Measurements from ENCODE around the gene ATRNL1. TPM values are rescaled to one million over a fixed set of nuclear protein-coding genes. Genes with fewer than 3 reads are reported as not detected.

ATRNL1 gene
- total and polyA plus RNA-seq, 10 donors, result 0.29 to 6.3 (median 2.2) TPM

GRCh38 chr10:115638246-115638645, 545.1 kb downstream of the ATRNL1 start:
- intact Hi-C loops (cut with DNase I; ENCODE audit: low total_unique reads), result no loop called here
- H3K4me3 ChIP-seq, result no peak overlapping the region
- TF ChIP-seq POLR2A (IDR thresholded peaks at IDR 0.05) (no peak), POLR2AphosphoS5 (IDR thresholded peaks at IDR 0.05) (no peak)
- TF ChIP-seq, protein P1, sequence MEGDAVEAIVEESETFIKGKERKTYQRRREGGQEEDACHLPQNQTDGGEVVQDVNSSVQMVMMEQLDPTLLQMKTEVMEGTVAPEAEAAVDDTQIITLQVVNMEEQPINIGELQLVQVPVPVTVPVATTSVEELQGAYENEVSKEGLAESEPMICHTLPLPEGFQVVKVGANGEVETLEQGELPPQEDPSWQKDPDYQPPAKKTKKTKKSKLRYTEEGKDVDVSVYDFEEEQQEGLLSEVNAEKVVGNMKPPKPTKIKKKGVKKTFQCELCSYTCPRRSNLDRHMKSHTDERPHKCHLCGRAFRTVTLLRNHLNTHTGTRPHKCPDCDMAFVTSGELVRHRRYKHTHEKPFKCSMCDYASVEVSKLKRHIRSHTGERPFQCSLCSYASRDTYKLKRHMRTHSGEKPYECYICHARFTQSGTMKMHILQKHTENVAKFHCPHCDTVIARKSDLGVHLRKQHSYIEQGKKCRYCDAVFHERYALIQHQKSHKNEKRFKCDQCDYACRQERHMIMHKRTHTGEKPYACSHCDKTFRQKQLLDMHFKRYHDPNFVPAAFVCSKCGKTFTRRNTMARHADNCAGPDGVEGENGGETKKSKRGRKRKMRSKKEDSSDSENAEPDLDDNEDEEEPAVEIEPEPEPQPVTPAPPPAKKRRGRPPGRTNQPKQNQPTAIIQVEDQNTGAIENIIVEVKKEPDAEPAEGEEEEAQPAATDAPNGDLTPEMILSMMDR (IDR thresholded peaks at IDR 0.05 in 8 of 11, conservative IDR thresholded peaks at IDR 0.05 in 3 of 11), result no peak
- 73 to 87% (median 80%) methylated on average over 1 of the region's 1 CpG for WGBS, 5 donors
- no peaks in the 10 kb centered on the region for H3K4me1 ChIP-seq
- DNase-seq, result no peak
- peaks cover 0 to 3% (median 0%) of the 10 kb centered on the region in 8 donors for H3K9me3 ChIP-seq
- no peak overlapping the region for H3K27ac ChIP-seq
- no peaks in the 10 kb centered on the region for H3K27me3 ChIP-seq (replicated peaks in 1 of 7)
- no peaks in the 10 kb centered on the region for H3K36me3 ChIP-seq

- H3K27ac ChIP-seq, result no peak overlapping the region
- no peaks in the 10 kb centered on the region for H3K4me1 ChIP-seq
- 68 to 80% (median 72%) methylated on average over 3 of the region's 3 CpGs for WGBS, 5 donors
- no peak overlapping the region for H3K4me3 ChIP-seq
- no peak for DNase-seq
- no peaks in the 10 kb centered on the region for H3K36me3 ChIP-seq
- H3K27me3 ChIP-seq (replicated peaks in 1 of 7), result no peaks in the 10 kb centered on the region
- H3K9me3 ChIP-seq, result no peaks in the 10 kb centered on the region
- TF ChIP-seq, protein P1 (IDR thresholded peaks at IDR 0.05 in 8 of 11, conservative IDR thresholded peaks at IDR 0.05 in 3 of 11), result no peak
- TF ChIP-seq POLR2A (IDR thresholded peaks at IDR 0.05) (no peak), POLR2AphosphoS5 (IDR thresholded peaks at IDR 0.05) (no peak)
- intact Hi-C loops (cut with DNase I; ENCODE audit: low total_unique reads), result no loop called here
These were observed 556.1 kb downstream of the ATRNL1 start for GRCh38 chr10:115649217-115649616.

DNA sequence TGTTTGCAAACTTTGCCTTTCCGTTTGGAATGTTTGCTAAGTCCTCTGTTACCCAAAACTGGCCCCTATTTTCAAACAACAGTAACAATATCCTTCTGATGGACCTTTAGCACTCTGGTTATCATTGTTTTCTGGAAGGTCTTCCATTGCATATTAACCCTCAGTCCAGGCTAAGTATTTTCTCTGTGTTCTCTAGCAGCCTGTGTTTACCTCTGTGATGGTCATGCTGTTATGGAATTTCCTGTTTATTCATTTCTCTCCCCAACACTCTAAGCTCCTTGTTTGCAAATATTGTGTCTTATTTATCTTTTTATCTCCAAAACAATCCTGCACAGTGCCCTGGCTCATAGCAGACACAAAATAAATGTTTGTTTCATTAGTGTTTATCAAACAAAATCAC, 560.3 kb downstream of the ATRNL1 start:
- no peaks in the 10 kb centered on the region for H3K27me3 ChIP-seq (replicated peaks in 1 of 7)
- no peaks in the 10 kb centered on the region for H3K9me3 ChIP-seq
- H3K4me1 ChIP-seq, result no peaks in the 10 kb centered on the region
- TF ChIP-seq, protein P1 (IDR thresholded peaks at IDR 0.05 in 8 of 11, conservative IDR thresholded peaks at IDR 0.05 in 3 of 11), result no peak
- no peak for TF ChIP-seq POLR2AphosphoS5 (IDR thresholded peaks at IDR 0.05)
- no peak for TF ChIP-seq POLR2A (IDR thresholded peaks at IDR 0.05)
- WGBS, 5 donors, result 43 to 54% (median 47%) methylated on average over 1 of the region's 1 CpG
- intact Hi-C loops (cut with DNase I; ENCODE audit: low total_unique reads), result no loop called here
- H3K27ac ChIP-seq, result no peak overlapping the region
- no peaks in the 10 kb centered on the region for H3K36me3 ChIP-seq
- no peak overlapping the region for H3K4me3 ChIP-seq
- DNase-seq, result no peak

- 76 to 91% (median 83%) methylated on average over 5 of the region's 5 CpGs for WGBS, 5 donors
- Histone ChIP-seq H3K36me3 (no peaks in the 10 kb centered on the region), H3K27ac (no peak overlapping the region), H3K9me3 (no peaks in the 10 kb centered on the region), H3K27me3 (replicated peaks in 1 of 7) (no peaks in the 10 kb centered on the region), H3K4me1 (no peaks in the 10 kb centered on the region), H3K4me3 (no peak overlapping the region)
- intact Hi-C loops (cut with DNase I; ENCODE audit: low total_unique reads), result no loop called here
- no peak for DNase-seq
- TF ChIP-seq, protein P1 (IDR thresholded peaks at IDR 0.05 in 8 of 11, conservative IDR thresholded peaks at IDR 0.05 in 3 of 11), result no peak
- no peak for TF ChIP-seq POLR2A (IDR thresholded peaks at IDR 0.05)
- TF ChIP-seq POLR2AphosphoS5 (IDR thresholded peaks at IDR 0.05), result no peak
These were observed 561.8 kb downstream of the ATRNL1 start for GRCh38 chr10:115654961-115655360.
